Gastrocnemius medialis (tissue), 4 donors: ENCODE data around the gene PIN4. TPM values are rescaled to one million over a fixed set of nuclear protein-coding genes. Genes with fewer than 3 reads are reported as not detected.

Experiments
- ATAC-seq, 2 donors: fragments of 150-250 bp; one replicate each; pipeline ENCODE4 v1.9.1; 2016
- DNase-seq, 2 donors: peaks; one replicate each; pipeline ENCODE4 v3.0.0-alpha.2; 2019
- H3K27ac ChIP-seq, 4 donors: fragments of 200-600 bp; sonication (generic); 1 replicate in 1 of 4; 2 replicates in 3 of 4; pipeline ENCODE4 v1.5.1; 2016 to 2018; ENCODE audit warnings: mild to moderate bottlenecking in 2 of 4, moderate library complexity in 1 of 4
- H3K27me3 ChIP-seq, 3 donors: fragments of 200-600 bp; sonication (generic) in 2 of 3; 1 replicate in 1 of 3; 2 replicates in 2 of 3; pipeline versions ENCODE4 v1.5.1 to v1.6.0; 2016 to 2019; ENCODE audit warnings: mild to moderate bottlenecking in 1 of 3, moderate library complexity in 1 of 3
- H3K36me3 ChIP-seq, 2 donors: fragments of 200-600 bp; sonication (generic) in 1 of 2; one replicate each; pipeline ENCODE4 v1.5.1; 2017 to 2018
- H3K4me1 ChIP-seq, 2 donors: fragments of 200-600 bp; sonication (generic) in 1 of 2; one replicate each; pipeline ENCODE4 v1.5.1; 2016 to 2017; ENCODE audit warnings: mild to moderate bottlenecking in 2 of 2
- H3K4me3 ChIP-seq, 4 donors: fragments of 200-600 bp; sonication (generic) in 3 of 4; 1 replicate in 1 of 4; 2 replicates in 3 of 4; pipeline ENCODE4 v1.5.1; 2016 to 2019; ENCODE audit warnings: mild to moderate bottlenecking in 2 of 4
- H3K9me3 ChIP-seq, 3 donors: fragments of 200-600 bp; sonication (generic) in 2 of 3; 1 replicate in 1 of 3; 2 replicates in 2 of 3; pipeline ENCODE4 v1.5.1; 2016 to 2019
- CTCF ChIP-seq, 5 experiments: fragments of 450-650 bp in 3 of 5; fragments of 200-600 bp in 2 of 5; sonication (generic) in 2 of 5; IDR thresholded peaks in 4 of 5; conservative IDR thresholded peaks in 1 of 5; 1 replicate in 4 of 5; 2 replicates in 1 of 5; pipeline ENCODE4 v1.5.1; 2016 to 2019; ENCODE audit warnings: antibody characterized with exemption in 5 of 5, mild to moderate bottlenecking in 3 of 5, moderate library complexity in 3 of 5
- POLR2A ChIP-seq, 2 donors: fragments of 450-650 bp; IDR thresholded peaks; one replicate each; pipeline ENCODE4 v1.6.1; 2017; ENCODE audit warnings: antibody characterized with exemption in 2 of 2, mild to moderate bottlenecking in 2 of 2, moderate library complexity in 2 of 2
- in situ Hi-C, 4 donors: fragments of 200-750 bp; cut with MboI; loops; one replicate each; pipeline versions ENCODE4 v1.15.0 to v1.8.0; 2017; ENCODE audit warnings: low sequenced_read_pairs in 4 of 4
- intact Hi-C: fragments of 100-400 bp; cut with DNase I; formaldehyde crosslinking; loops from one replicate; pipeline ENCODE4 v1.15.1; 2023; ENCODE audit warnings: low total_unique reads
- total RNA-seq, 4 donors: library from RNA; depleted of rRNA; stranded (reverse); fragments of >200 nt; gene quantifications; one replicate each; pipeline versions ENCODE4 v1.1.0 to v1.2.3, GENCODE V29; 2016

The PIN4 gene
- total RNA-seq, 4 donors from 2014 or later, result 4.7 to 11.2 (median 8.5) TPM

DNA sequence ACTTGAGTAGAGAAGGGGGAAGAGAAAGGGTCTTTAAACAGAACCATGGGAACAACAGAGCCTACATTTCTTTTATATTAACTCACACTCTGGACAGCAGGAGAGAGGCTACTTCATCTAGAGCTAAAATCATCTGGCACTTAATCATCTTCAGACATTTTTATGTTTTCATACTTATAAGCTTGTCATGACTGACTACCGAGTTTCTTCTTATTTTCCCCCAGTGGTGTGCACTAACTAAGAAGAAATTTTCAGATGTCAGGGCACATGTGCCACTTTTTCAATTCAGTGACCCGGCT is 38.0 kb upstream of the PIN4 start:
- no peaks in the 10 kb centered on the region for H3K36me3 ChIP-seq
- H3K4me3 ChIP-seq, result no peak overlapping the region
- in situ Hi-C loops, result no loop called here
- H3K27me3 ChIP-seq, result no peaks in the 10 kb centered on the region
- no peaks in the 10 kb centered on the region for H3K9me3 ChIP-seq
- TF ChIP-seq POLR2A (IDR thresholded peaks at IDR 0.05) (no peak), CTCF (IDR thresholded peaks at IDR 0.05 in 4 of 5, conservative IDR thresholded peaks at IDR 0.05 in 1 of 5) (no peak)
- H3K4me1 ChIP-seq, result no peaks in the 10 kb centered on the region
- ATAC-seq, result no peak
- intact Hi-C loops, result no loop called here
- DNase-seq, result no peak
- H3K27ac ChIP-seq, result no peak overlapping the region

DNA sequence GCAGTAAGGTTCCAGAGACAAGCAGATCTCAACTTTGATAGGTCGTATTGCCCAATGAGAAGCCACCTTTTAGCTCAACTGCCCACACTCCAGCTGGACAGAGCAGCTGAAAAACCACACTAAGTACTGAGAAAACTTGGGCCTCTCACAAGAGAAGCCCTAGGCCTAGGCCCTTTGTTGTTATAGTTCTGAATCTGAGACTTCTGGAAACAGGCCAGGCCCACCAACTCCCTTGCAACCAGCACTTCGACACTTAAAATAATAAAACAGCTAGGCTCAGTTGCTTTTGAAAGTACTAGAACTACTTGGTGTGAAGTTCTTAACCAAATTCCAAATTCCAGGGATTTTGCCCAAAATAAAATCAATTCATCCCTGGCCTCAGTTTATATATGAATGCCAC is 36.4 kb upstream of the PIN4 start:
- intact Hi-C loops (no loop called here), in situ Hi-C loops (no loop called here)
- H3K36me3 ChIP-seq, result no peaks in the 10 kb centered on the region
- ATAC-seq (no peak), DNase-seq (no peak)
- no peak overlapping the region for H3K27ac ChIP-seq
- no peak for TF ChIP-seq CTCF (IDR thresholded peaks at IDR 0.05 in 4 of 5, conservative IDR thresholded peaks at IDR 0.05 in 1 of 5)
- no peak for TF ChIP-seq POLR2A (IDR thresholded peaks at IDR 0.05)
- no peak overlapping the region for H3K4me3 ChIP-seq
- no peaks in the 10 kb centered on the region for H3K4me1 ChIP-seq
- H3K27me3 ChIP-seq, result no peaks in the 10 kb centered on the region
- H3K9me3 ChIP-seq, result no peaks in the 10 kb centered on the region

DNA sequence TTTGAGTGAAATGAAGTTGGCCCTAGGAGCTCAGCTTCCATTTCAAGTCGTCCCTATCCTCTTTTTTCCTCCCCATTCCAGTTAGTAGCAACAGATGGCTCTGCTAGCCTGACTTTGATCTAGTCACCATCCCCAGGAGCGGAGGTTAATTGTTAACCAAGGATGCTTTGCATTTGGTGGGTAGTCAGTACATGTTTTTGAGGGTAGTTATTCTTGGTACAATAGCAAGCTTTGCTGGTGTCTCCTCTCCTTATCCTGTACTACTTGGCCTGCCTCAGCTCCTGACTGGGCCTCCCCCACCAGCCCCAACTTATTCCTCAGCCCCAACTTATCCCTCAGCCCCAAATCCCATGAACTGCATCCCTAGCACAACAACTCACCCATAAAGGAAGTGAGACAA is 35.0 kb upstream of the PIN4 start:
- Histone ChIP-seq H3K27me3 (no peaks in the 10 kb centered on the region), H3K27ac (no peak overlapping the region), H3K36me3 (no peaks in the 10 kb centered on the region), H3K4me3 (no peak overlapping the region), H3K4me1 (no peaks in the 10 kb centered on the region), H3K9me3 (no peaks in the 10 kb centered on the region)
- intact Hi-C loops, result no loop called here
- DNase-seq (no peak), ATAC-seq (no peak)
- in situ Hi-C loops, result no loop called here
- no peak for TF ChIP-seq POLR2A (IDR thresholded peaks at IDR 0.05)
- TF ChIP-seq CTCF (IDR thresholded peaks at IDR 0.05 in 4 of 5, conservative IDR thresholded peaks at IDR 0.05 in 1 of 5), result no peak

DNA sequence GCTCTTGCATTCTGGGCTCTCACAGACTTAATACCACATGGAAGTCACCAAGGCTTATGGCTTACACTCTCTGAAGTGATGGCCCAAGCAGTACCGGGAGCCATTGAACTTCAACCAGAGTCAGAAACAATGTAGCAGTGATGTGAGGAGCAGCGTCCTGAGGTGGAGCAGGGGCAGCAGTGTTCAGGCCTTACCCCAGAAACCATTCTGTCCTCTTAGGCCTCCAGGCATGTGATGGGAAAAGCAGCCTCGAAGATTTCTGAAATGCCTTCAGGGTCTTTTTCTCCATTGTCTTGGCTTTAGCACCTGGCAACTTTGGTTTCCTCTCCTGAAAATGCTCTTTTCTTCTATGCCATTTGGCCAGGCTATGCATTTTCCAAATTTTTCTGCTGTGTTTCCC is 22.8 kb upstream of the PIN4 start:
- TF ChIP-seq POLR2A (IDR thresholded peaks at IDR 0.05), result no peak
- no peak for TF ChIP-seq CTCF (IDR thresholded peaks at IDR 0.05 in 4 of 5, conservative IDR thresholded peaks at IDR 0.05 in 1 of 5)
- DNase-seq, result no peak
- H3K4me3 ChIP-seq, result no peak overlapping the region
- no peaks in the 10 kb centered on the region for H3K4me1 ChIP-seq
- in situ Hi-C loops, result no loop called here
- H3K36me3 ChIP-seq, result no peaks in the 10 kb centered on the region
- no peaks in the 10 kb centered on the region for H3K9me3 ChIP-seq
- intact Hi-C loops, result no loop called here
- H3K27ac ChIP-seq, result no peak overlapping the region
- peaks cover 0 to 7% (median 0%) of the 10 kb centered on the region in 3 donors for H3K27me3 ChIP-seq
- ATAC-seq, result no peak

DNA sequence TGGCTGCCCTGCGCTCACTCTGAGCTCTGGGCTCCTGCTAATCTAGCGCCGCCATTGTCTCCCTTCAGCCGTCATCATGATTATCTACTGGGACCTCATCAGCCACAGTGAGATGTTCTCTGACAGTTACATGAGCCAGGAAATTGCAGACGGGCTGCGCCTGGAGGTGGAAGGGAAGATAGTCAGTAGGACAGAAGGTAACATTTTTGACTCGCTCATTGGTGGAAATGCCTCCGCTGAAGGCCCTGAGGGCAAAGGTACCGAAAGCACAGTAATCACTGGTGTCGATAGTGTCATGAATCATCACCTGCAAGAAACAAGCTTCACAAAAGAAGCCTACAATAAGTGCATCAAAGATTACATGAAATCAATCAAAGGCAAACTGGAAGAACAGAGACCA is 21.8 kb upstream of the PIN4 start:
- Histone ChIP-seq H3K27ac (no peak overlapping the region), H3K9me3 (no peaks in the 10 kb centered on the region), H3K4me3 (no peak overlapping the region), H3K4me1 (no peaks in the 10 kb centered on the region), H3K36me3 (no peaks in the 10 kb centered on the region), H3K27me3 (peaks cover 0 to 7% (median 0%) of the 10 kb centered on the region in 3 donors)
- in situ Hi-C loops (no loop called here), intact Hi-C loops (no loop called here)
- no peak for TF ChIP-seq POLR2A (IDR thresholded peaks at IDR 0.05)
- no peak for TF ChIP-seq CTCF (IDR thresholded peaks at IDR 0.05 in 4 of 5, conservative IDR thresholded peaks at IDR 0.05 in 1 of 5)
- DNase-seq, result no peak
- no peak for ATAC-seq
